GM12872 (cell line): ENCODE data around the gene CNST.

Source experiments
- CTCF ChIP-seq: IDR thresholded peaks from 3 replicates; pipeline ENCODE4 v1.5.1; 2011; ENCODE audit warnings: low read depth, mild to moderate bottlenecking, low read length, moderate library complexity; ENCODE audit not compliant: insufficient read depth

CNST gene

DNA sequence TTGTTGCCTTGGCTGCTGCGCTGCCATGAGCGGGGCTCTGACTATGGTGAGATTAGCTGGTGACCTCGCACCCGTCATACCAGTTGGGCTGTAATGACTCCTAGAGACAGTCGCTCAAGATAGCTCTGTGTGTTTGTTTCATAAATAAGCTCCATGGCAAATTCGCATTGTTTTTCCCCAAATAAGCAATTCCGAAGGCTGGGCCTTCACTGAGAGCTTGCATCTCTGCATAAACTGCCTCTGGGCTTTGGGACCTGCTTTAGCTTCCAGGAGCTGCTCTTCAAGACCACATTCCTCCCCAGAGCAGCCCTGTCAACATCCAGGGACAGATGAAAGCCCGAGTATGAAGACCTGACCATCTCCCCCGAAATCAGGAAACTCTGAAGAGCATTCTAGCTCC is 117.3 kb downstream of the CNST start:
- no peak for TF ChIP-seq CTCF

DNA sequence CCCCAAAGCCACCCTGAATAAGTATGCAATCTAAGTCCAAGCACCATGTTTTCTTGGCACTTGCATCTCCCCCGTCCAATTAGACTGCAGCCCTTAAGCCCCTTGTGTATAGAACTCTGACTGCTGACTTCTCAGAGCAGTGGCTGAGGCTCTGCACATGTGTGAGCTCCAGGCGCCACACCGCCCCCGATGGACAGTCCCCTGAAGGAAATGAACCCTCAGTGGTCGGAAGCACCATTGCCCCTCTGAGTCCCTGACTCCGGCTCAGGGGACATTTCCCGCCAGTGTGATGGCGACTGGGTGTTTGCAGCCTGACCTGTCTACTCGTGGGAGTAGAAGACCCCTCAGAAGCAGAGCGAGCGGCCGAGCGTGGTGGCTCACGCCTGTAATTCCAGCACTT is 120.7 kb downstream of the CNST start:
- no peak for TF ChIP-seq CTCF

- TF ChIP-seq CTCF, result peak; percentile 87
These were observed 123.3 kb downstream of the CNST start for GRCh38 chr1:246689409-246690008.

DNA sequence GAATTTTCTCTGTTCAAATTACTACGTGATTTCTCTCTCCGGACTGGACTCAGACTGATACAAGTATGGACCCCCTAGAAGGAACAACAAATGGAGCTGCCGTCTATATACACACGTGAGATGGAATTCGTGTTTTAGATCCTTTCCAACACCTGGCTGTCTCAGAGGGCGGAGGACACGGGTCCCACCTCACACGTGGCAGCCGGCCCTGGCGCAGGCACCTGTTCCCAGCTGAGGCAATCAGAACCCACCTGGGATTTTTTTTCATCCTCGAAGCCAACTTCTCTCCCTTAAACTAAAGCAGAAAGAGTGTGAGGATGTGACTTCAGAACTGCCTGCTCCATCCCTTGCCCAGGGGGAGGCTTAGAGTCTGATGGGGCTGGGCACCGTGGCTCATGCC is 123.8 kb downstream of the CNST start:
- no peak for TF ChIP-seq CTCF

DNA sequence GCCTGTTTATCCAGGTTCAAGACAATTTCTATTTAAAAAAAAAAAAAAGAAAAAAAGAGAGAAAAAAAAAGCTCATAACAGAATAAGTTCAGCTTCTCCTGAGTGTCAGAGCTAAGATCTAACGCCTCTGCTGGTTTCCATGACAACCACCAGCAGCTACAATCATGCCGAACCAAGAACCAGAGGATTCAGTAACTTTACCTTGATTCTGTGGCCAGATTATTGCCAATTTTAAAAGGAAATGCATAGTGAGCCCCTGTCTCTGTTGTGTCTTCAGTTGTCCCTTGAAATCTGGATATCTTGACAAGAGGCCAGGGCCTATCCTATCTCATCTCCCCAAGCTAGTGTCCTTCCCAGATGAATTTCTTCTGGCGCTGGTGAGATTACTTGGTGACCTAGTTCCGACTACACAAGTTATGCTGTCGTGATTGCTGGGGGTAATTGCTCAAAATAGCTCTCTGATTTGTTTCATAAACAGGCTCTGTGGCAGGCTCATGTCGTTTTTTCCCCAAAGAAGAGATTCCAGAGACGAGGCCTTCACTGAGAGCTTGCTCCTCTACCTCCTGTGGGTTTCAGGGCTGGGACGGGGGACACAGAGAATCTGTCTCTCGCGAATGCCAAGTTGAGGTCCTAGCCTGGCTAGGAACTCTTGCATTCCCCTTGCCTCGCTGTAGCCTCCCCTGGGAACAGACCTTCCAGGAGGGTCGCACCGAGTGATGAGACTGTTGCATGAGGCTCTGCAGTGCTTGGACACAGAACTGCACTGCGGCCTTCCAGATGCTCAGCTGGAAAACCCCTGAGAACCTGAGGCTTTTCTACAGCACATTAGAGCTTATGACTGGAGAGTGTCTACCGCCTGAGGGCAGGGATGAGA is 125.6 kb downstream of the CNST start:
- no peak for TF ChIP-seq CTCF

- no peak for TF ChIP-seq CTCF
These were observed 128.9 kb downstream of the CNST start for GRCh38 chr1:246695136-246695535.

DNA sequence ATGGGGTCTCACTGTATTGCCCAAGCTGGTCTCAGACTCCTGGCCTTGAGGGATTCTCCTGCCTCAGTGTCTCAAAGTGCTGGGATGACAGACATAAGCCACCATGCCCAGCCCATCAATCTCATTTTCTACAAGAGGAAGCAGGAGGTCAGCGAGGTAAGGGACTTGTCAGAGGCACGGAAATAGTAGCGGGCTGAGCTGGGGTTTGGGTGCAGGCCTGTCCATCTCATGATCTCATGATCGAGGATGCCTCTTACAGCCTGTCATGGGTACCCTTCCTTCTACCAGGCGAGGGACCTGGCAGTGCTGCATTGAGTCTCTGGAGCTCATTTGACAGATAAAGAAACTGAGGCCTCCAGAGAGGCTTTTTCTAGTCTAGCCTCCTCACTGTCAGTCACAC is 129.4 kb downstream of the CNST start:
- TF ChIP-seq CTCF, result no peak
